Measurements from ENCODE around the gene LRRTM4.
"Not testable (repeated sequence)": the region's sequence is repeated elsewhere in the genome, so short reads cannot be mapped to it uniquely, and the experiment has no call there.

The LRRTM4 gene

GRCh38 chr2:76793647-76794334, 728.4 kb downstream of the LRRTM4 start:
- H3K4me1 ChIP-seq (ENCODE audit: control insufficient read depth, insufficient read depth, low read length), result no peaks in the 10 kb centered on the region
- H3K27me3 ChIP-seq (ENCODE audit: control insufficient read depth, insufficient read depth, low read length), result no peaks in the 10 kb centered on the region
- H3K4me2 ChIP-seq (ENCODE audit: low read length), result no peak overlapping the region
- no peak overlapping the region for H3K9ac ChIP-seq (ENCODE audit: low read depth, low read length)
- H3K9me3 ChIP-seq (replicated peaks; ENCODE audit: low read length), result no peaks in the 10 kb centered on the region
- H3K36me3 ChIP-seq (ENCODE audit: insufficient read depth, low read length), result no peaks in the 10 kb centered on the region
- H3K4me3 ChIP-seq (ENCODE audit: low read length), result no peak overlapping the region

GRCh38 chr2:76781313-76781712, 740.9 kb downstream of the LRRTM4 start:
- H3K9me3 ChIP-seq (replicated peaks; ENCODE audit: low read length); H3K4me3 ChIP-seq (ENCODE audit: low read length); H3K4me1 ChIP-seq (ENCODE audit: control insufficient read depth, insufficient read depth, low read length); H3K9ac ChIP-seq (ENCODE audit: low read depth, low read length); H3K4me2 ChIP-seq (ENCODE audit: low read length); H3K27me3 ChIP-seq (ENCODE audit: control insufficient read depth, insufficient read depth, low read length); H3K36me3 ChIP-seq (ENCODE audit: insufficient read depth, low read length): not testable (repeated sequence)

DNA sequence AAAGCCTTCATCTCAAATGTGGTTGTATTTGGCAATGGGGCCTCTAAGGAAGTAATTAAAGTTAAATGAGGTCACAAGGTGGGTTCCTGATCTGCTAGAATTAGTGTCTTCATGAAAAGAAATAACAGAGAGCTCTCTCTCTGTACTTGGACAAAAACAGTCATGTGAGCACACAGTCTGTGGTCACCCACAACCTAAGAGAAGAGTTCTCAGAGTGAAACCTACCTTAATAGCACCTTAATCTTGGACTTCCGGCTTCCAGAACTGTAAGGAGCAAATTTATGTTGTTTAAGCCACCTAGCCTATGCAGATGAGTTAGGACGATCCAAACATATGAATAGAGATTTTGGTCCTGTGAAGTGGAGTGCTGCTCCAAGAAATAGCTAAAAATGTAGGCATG, 758.9 kb downstream of the LRRTM4 start:
- Histone ChIP-seq H3K9me3 (replicated peaks; ENCODE audit: low read length) (peaks cover 4% of the 10 kb centered on the region), H3K9ac (ENCODE audit: low read depth, low read length) (no peak overlapping the region)

DNA sequence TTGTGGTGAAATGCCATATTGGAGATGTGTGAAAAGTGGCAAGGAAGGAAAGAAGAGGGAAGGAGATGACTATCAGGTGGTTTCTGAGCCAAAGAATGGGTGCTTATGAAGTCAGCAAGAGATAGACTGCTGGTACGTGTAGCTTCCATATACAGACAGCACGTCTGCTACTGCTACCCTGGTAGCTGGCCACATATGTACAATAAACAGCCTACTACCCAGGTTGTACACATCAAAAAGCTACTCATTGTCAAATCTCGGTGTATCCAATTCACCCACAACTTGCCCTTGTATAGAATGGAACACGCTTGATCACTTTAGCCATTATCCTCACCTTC, 761.8 kb downstream of the LRRTM4 start:
- no peak overlapping the region for H3K4me2 ChIP-seq (ENCODE audit: low read length)
- H3K9me3 ChIP-seq (replicated peaks; ENCODE audit: low read length), result peaks cover 1% of the 10 kb centered on the region
- no peaks in the 10 kb centered on the region for H3K27me3 ChIP-seq (ENCODE audit: control insufficient read depth, insufficient read depth, low read length)
- H3K4me3 ChIP-seq (ENCODE audit: low read length), result no peak overlapping the region
- H3K9ac ChIP-seq (ENCODE audit: low read depth, low read length), result no peak overlapping the region
- no peaks in the 10 kb centered on the region for H3K4me1 ChIP-seq (ENCODE audit: control insufficient read depth, insufficient read depth, low read length)
- no peaks in the 10 kb centered on the region for H3K36me3 ChIP-seq (ENCODE audit: insufficient read depth, low read length)

More for the DNA sequence above, 758.9 kb downstream of the LRRTM4 start:
- H3K36me3 ChIP-seq (ENCODE audit: insufficient read depth, low read length), result no peaks in the 10 kb centered on the region
- H3K27me3 ChIP-seq (ENCODE audit: control insufficient read depth, insufficient read depth, low read length), result no peaks in the 10 kb centered on the region
- H3K4me3 ChIP-seq (ENCODE audit: low read length), result no peak overlapping the region
- H3K4me1 ChIP-seq (ENCODE audit: control insufficient read depth, insufficient read depth, low read length), result no peaks in the 10 kb centered on the region
- no peak overlapping the region for H3K4me2 ChIP-seq (ENCODE audit: low read length)

GRCh38 chr2:76759634-76760366, 762.4 kb downstream of the LRRTM4 start:
- H3K4me3 ChIP-seq (ENCODE audit: low read length), result no peak overlapping the region

DNA sequence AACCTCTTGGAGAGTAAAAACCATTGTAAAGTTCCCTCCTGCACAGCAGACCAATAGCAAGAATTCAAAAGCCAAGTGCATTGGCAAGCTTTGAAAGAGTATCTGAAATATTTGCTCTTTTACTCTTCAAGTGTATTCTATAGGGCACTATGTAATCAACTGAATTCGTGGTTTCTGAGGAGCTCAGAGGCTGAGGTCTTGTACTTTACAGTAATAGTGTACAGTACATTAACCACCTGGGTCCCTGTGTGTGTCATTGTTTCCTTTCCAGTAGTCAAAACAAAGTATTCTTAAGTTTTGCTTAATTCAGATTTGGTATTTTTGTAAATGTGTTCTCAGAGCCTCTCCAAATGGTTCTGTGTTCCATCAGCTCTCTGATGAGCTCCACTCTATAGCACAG, 769.7 kb downstream of the LRRTM4 start:
- no peak overlapping the region for H3K4me2 ChIP-seq (ENCODE audit: low read length)
- H3K9ac ChIP-seq (ENCODE audit: low read depth, low read length), result no peak overlapping the region
- H3K4me3 ChIP-seq (ENCODE audit: low read length), result no peak overlapping the region
- H3K9me3 ChIP-seq (replicated peaks; ENCODE audit: low read length), result no peaks in the 10 kb centered on the region
- no peaks in the 10 kb centered on the region for H3K27me3 ChIP-seq (ENCODE audit: control insufficient read depth, insufficient read depth, low read length)
- no peaks in the 10 kb centered on the region for H3K4me1 ChIP-seq (ENCODE audit: control insufficient read depth, insufficient read depth, low read length)
- no peaks in the 10 kb centered on the region for H3K36me3 ChIP-seq (ENCODE audit: insufficient read depth, low read length)

More at GRCh38 chr2:76759634-76760366, 762.4 kb downstream of the LRRTM4 start:
- Histone ChIP-seq H3K9me3 (replicated peaks; ENCODE audit: low read length) (no peaks in the 10 kb centered on the region), H3K27me3 (ENCODE audit: control insufficient read depth, insufficient read depth, low read length) (no peaks in the 10 kb centered on the region), H3K4me2 (ENCODE audit: low read length) (no peak overlapping the region), H3K36me3 (ENCODE audit: insufficient read depth, low read length) (no peaks in the 10 kb centered on the region), H3K4me1 (ENCODE audit: control insufficient read depth, insufficient read depth, low read length) (no peaks in the 10 kb centered on the region), H3K9ac (ENCODE audit: low read depth, low read length) (no peak overlapping the region)

GRCh38 chr2:76749858-76750257, 772.3 kb downstream of the LRRTM4 start:
- no peak overlapping the region for H3K4me3 ChIP-seq (ENCODE audit: low read length)
- no peaks in the 10 kb centered on the region for H3K27me3 ChIP-seq (ENCODE audit: control insufficient read depth, insufficient read depth, low read length)
- H3K36me3 ChIP-seq (ENCODE audit: insufficient read depth, low read length), result no peaks in the 10 kb centered on the region
- H3K4me2 ChIP-seq (ENCODE audit: low read length), result no peak overlapping the region
- H3K9ac ChIP-seq (ENCODE audit: low read depth, low read length), result no peak overlapping the region
- H3K4me1 ChIP-seq (ENCODE audit: control insufficient read depth, insufficient read depth, low read length), result no peaks in the 10 kb centered on the region
- no peaks in the 10 kb centered on the region for H3K9me3 ChIP-seq (replicated peaks; ENCODE audit: low read length)

DNA sequence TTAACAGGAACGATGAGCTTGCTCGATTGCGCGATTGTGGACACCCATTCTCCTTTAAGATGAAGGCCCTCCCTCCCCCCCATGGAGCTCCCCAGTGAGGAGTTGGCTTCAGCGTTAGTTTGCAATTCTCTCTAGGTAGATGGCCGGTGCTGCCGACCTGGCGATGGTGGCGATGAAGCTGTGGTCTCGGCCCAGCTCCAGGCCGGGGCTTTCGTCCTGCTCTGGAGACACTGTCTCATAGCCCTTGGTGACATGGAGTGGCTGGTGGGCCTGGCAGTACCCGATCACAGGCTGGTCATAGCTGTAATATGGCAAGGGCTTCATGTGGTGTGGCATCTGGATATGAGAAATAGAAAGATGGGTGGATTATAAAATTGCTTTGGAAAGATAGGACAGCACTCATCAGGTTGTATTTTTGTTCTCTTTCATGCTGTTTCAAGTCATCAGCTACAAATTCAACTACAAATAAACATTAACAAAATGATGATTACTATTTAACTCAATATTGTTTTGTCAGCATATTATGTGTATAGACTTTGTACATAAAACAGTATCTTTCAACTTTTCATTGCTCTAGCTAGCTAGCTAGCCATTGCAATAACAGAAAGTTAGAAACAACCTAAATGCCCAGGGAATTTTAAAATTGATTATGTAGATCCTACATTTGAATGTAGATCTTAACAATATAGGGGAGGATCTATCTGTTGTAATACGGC, 773.4 kb downstream of the LRRTM4 start:
- H3K9ac ChIP-seq (ENCODE audit: low read depth, low read length), result no peak overlapping the region

GRCh38 chr2:76745605-76746004, 776.6 kb downstream of the LRRTM4 start:
- H3K9ac ChIP-seq (ENCODE audit: low read depth, low read length), result no peak overlapping the region
- H3K36me3 ChIP-seq (ENCODE audit: insufficient read depth, low read length), result no peaks in the 10 kb centered on the region
- H3K27me3 ChIP-seq (ENCODE audit: control insufficient read depth, insufficient read depth, low read length), result no peaks in the 10 kb centered on the region
- no peaks in the 10 kb centered on the region for H3K4me1 ChIP-seq (ENCODE audit: control insufficient read depth, insufficient read depth, low read length)
- no peak overlapping the region for H3K4me3 ChIP-seq (ENCODE audit: low read length)
- no peak overlapping the region for H3K4me2 ChIP-seq (ENCODE audit: low read length)
- no peaks in the 10 kb centered on the region for H3K9me3 ChIP-seq (replicated peaks; ENCODE audit: low read length)

More for the DNA sequence above, 773.4 kb downstream of the LRRTM4 start:
- no peaks in the 10 kb centered on the region for H3K4me1 ChIP-seq (ENCODE audit: control insufficient read depth, insufficient read depth, low read length)
- H3K4me3 ChIP-seq (ENCODE audit: low read length), result no peak overlapping the region
- no peaks in the 10 kb centered on the region for H3K27me3 ChIP-seq (ENCODE audit: control insufficient read depth, insufficient read depth, low read length)
- no peak overlapping the region for H3K4me2 ChIP-seq (ENCODE audit: low read length)
- no peaks in the 10 kb centered on the region for H3K36me3 ChIP-seq (ENCODE audit: insufficient read depth, low read length)
- H3K9me3 ChIP-seq (replicated peaks; ENCODE audit: low read length), result no peaks in the 10 kb centered on the region

GRCh38 chr2:76737607-76738006, 784.6 kb downstream of the LRRTM4 start:
- no peak overlapping the region for H3K9ac ChIP-seq (ENCODE audit: low read depth, low read length)

GRCh38 chr2:76733736-76734135, 788.4 kb downstream of the LRRTM4 start:
- no peaks in the 10 kb centered on the region for H3K27me3 ChIP-seq (ENCODE audit: control insufficient read depth, insufficient read depth, low read length)
- H3K4me1 ChIP-seq (ENCODE audit: control insufficient read depth, insufficient read depth, low read length), result no peaks in the 10 kb centered on the region
- H3K9ac ChIP-seq (ENCODE audit: low read depth, low read length), result no peak overlapping the region
- no peak overlapping the region for H3K4me3 ChIP-seq (ENCODE audit: low read length)
- H3K36me3 ChIP-seq (ENCODE audit: insufficient read depth, low read length), result no peaks in the 10 kb centered on the region
- no peaks in the 10 kb centered on the region for H3K9me3 ChIP-seq (replicated peaks; ENCODE audit: low read length)
- H3K4me2 ChIP-seq (ENCODE audit: low read length), result no peak overlapping the region

More at GRCh38 chr2:76737607-76738006, 784.6 kb downstream of the LRRTM4 start:
- no peaks in the 10 kb centered on the region for H3K4me1 ChIP-seq (ENCODE audit: control insufficient read depth, insufficient read depth, low read length)
- H3K4me3 ChIP-seq (ENCODE audit: low read length), result no peak overlapping the region
- no peaks in the 10 kb centered on the region for H3K36me3 ChIP-seq (ENCODE audit: insufficient read depth, low read length)
- H3K27me3 ChIP-seq (ENCODE audit: control insufficient read depth, insufficient read depth, low read length), result no peaks in the 10 kb centered on the region
- peaks cover 3% of the 10 kb centered on the region for H3K9me3 ChIP-seq (replicated peaks; ENCODE audit: low read length)
- H3K4me2 ChIP-seq (ENCODE audit: low read length), result no peak overlapping the region

All from skeletal muscle satellite cell (primary cell).